ENCODE results near the gene ARHGAP22.
"Not testable (repeated sequence)": the region's sequence is repeated elsewhere in the genome, so short reads cannot be mapped to it uniquely, and the experiment has no call there.

Gene ARHGAP22, protein sequence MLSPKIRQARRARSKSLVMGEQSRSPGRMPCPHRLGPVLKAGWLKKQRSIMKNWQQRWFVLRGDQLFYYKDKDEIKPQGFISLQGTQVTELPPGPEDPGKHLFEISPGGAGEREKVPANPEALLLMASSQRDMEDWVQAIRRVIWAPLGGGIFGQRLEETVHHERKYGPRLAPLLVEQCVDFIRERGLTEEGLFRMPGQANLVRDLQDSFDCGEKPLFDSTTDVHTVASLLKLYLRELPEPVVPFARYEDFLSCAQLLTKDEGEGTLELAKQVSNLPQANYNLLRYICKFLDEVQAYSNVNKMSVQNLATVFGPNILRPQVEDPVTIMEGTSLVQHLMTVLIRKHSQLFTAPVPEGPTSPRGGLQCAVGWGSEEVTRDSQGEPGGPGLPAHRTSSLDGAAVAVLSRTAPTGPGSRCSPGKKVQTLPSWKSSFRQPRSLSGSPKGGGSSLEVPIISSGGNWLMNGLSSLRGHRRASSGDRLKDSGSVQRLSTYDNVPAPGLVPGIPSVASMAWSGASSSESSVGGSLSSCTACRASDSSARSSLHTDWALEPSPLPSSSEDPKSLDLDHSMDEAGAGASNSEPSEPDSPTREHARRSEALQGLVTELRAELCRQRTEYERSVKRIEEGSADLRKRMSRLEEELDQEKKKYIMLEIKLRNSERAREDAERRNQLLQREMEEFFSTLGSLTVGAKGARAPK

DNA sequence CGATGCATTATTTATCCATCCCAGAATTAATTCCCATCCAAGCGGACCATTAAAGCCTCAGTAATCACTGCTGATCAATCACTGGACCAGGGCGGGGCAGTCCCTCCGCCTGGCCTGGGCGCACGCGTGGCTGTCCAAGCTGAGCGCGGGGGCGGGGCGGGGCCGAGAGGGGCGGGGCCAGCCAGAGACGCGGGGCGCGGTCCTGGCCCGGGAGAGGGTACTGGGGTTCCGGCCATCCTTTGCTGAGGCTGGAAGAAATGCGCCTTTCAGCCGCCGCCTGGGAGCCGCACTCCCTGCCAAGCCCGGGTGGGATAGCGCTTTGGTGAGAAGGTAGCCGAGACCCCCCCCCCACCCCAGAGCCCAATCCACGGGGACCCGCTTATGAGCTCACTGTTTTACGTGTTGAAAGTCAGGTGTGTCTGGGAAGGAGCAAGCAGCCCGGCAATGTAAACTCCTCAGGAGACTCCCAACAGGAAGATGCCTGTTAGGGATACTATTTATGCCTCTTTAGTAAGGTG is at the start of gene ARHGAP22:
Gene ARHGAP22 (minus strand): TSS at position 83 of the 518 bp plus-strand sequence. CDS start 277 bp downstream, outside the sequence.
- DNase-seq: peak; percentile 66

DNA sequence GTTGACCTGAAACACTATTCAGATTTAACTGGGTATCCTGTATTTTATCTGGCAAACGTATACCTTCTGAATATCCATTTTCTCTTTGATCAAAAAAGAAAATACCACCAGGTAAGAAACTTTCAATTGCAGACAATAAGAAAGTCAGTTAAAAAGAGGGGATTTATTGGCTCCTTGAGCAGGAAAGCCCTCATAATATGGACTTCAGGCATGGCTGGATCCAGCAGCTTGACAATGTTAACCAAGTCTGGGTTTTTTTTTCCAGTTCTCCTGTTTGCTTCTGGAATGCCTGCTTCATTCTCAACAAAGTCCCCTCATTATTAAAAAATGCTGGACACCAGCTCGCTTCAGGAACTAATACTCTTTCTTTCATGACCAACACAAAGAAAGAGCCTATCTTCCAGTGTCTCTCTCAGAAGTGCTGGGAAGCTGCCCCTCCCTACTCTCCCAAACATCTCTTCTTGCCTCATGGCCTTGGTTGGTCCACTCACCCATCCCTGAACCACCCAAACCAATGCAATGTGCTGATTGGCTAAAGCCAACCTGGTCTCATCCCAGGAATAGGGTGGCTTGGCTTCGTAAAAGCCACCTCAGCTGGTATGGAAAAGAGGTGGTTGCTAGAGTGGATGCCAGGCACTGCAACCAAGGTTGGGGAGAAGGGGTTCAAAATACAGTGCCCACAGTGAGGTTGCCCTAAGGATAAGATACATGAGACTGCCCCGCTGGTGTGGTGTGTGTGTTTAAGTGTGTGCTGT is 49.2 kb upstream of the ARHGAP22 start:
- no peak for DNase-seq

DNA sequence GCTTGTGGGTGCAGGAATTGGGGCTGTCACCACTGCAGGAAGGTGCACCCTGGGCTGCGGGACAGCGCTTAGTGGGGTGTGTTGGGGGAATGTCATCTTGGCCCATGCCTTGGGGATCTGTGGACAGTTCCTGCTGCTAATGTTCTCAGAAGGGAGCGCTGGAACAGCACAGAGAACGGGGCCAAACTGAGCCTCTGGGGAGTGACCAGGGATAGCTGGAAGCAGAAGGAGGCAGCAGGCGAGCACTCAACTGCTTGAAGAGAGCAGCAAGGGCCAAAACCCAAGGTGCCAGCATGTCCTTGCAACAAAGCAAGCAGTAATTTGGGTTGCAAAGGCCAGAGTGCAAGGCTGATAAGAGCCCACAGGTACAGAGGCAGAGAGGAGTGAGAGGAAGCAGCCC is 48.5 kb upstream of the ARHGAP22 start:
- no peak for DNase-seq

DNA sequence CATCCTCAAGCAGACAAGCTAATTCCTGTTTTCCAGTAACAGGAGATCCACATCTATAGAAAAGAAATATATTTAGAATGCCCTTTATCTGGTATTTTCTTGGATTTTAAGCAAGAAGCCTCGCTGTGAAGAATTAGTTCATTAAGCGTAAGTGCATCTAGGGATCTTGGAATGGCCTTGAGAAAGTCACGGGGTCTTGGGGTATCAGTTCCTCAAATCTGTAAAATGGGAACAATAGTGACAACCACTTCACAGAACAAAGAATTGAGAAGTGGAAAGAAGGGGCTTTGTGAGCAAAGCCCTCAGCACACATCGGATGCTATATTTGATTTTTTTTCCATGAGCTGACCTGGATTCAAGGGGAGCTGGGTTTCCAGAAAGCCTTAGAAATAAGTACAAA is 47.5 kb upstream of the ARHGAP22 start:
- no peak for DNase-seq

DNA sequence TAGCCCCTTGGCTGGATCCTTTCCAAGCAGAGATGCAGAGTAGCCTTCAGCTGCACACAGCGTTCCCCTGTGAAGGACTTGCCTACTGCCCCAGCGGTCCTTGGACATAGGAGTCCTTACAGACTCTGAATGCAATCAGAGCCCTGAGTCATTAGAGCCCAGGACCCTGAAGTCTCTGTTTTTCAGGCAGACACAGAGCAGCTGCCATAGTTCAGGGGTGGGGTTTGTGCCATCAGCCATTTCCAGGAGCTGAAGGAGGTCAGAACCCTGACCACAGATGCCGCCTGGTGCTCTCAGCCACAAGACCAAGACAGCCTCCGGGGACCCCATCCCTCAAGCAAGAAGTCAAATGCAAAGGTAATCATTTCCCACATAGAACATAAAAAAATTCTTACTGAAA is 47.0 kb upstream of the ARHGAP22 start:
- DNase-seq: no peak

DNA sequence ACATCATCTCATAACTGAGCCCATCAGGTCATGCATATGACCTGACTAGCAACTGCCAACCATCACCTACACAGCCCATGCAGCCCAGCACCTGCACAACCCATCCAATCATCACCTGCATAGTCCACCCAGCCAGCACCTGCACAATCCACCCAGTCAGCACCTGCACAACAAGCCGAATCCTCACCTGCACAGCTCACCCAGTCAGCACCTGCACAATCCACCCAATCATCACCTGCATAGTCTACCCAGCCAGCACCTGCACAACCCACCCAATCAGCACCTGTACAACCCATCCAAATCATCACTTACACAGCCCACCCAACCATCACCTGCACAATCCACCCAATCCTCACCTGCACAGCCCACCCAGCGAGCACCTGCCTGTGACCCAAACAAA is 46.4 kb upstream of the ARHGAP22 start:
- no peak for DNase-seq

DNA sequence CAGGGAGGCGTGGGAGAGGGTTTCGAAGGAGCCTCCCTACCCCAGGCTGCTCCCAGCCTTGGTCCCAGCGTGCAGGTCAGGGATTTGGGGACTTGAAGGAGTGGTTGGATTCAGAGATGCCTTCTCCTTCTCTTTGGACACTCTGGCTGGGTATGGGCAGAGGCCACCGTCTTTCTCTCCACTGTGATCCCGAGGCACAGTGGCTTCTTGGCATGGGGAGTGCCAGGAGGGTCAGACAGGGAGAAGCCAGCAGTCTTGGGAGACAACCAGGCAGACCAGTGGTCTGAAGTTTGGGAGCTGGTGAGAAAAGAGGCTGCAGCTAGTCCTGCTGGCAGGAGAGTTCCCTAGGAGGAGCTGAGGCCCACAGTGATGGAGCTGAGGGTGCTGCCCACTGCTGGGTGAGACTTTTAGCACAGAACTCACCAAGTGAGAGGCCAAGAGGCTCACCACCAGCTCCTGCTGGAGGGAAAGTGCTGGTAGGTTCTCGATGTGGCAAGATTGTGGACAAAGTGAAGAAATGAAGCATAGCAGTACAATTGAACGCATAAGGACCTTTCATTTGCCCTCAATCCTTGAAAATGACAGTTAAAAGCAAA is 44.6 kb upstream of the ARHGAP22 start:
- DNase-seq: no peak

DNA sequence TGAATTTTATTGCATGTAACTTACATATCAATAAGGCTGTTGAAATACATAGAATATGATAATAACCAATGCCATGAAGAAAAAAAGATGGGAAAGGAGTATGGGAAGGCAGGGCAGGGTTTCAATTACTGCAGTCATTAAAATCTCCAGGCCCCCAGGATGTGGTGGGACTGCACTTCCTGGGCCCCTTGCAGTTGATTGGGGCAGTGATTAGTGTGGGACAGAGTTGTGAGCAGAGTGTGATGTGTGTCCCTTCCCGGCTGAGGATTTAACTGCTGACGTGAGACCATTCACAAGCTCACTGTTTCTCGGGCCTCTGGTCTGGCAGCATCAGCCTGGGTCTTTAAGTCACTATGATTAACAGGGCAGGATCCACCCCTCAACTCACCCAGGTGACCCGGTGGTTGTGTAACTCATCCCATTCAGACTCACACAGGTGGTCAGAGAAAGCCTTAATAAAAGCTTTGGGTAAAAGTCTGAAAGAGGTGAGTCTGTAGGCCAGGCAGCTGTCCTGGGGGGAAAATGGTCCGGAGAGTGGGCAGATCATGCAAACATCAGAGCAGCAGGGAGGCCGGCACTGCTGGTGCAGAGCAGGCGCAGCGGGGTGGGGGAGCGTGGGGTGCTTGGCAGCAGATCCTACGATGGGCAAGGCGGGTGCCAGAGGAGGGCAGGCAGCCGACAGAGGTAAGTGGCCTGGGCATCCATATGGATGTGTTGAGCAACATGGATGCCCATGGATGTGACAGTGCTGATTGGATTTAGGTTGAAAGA is 43.5 kb upstream of the ARHGAP22 start:
- peak; percentile 6 for DNase-seq

DNA sequence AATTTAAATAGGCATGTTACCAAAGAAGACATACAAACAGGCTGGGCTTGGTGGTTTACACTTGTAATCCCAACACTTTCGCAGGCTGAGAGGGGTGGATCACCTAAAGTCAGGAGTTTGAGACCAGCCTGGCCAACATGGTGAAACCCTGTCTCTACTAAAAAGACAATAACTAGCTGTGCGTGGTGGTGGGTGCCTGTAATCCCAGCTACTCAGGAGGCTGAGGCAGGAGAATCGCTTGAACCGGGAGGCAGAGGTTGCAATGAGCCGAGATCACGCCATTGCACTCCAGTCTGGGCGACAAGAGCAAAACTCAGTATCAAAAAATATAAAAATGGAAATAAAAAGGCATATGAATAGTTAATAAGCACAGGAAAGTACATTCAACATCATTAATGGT is 42.2 kb upstream of the ARHGAP22 start:
- DNase-seq: not testable (repeated sequence)

DNA sequence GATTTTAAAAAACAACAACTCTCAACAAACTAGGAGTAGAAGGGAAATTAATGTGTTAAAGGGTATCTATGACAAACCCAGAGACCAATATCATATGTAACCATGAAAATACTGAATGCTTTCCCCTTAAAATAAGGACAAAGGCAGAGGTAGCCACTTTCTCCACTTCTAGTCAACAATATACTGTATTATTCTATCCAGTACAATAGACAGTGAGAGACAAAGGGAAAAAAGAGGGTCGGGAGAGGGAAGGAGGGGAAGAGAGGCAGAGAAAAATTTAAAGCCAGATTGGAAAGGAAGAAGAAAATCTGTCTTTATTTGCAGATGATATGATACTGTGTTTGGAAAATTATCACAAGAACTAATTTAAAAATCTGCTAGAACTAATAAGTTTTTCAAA is 40.7 kb upstream of the ARHGAP22 start:
- no peak for DNase-seq

DNA sequence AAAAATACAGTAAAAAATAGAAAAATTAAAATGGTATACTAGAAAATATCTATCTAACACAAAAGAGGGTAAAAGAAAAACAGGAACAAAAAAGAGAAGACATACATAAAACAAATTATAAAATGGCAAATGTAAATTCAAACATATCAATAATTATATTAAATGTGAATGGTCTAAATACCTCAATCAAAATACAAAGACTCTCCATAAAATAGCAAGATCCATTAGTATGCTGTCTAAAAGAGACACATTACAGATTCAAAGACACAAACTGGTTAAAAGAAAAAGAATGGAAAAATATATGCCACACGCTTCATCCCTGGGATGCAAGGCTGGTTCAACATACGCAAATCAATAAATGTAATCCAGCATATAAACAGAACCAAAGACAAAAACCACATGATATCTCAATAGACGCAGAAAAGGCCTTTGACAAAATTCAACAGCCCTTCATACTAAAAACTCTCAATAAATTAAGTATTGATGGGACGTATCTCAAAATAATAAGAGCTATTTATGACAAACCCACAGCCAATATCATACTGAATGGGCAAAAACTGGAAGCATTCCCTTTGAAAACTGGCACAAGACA is 36.3 kb upstream of the ARHGAP22 start:
- not testable (repeated sequence) for DNase-seq

DNA sequence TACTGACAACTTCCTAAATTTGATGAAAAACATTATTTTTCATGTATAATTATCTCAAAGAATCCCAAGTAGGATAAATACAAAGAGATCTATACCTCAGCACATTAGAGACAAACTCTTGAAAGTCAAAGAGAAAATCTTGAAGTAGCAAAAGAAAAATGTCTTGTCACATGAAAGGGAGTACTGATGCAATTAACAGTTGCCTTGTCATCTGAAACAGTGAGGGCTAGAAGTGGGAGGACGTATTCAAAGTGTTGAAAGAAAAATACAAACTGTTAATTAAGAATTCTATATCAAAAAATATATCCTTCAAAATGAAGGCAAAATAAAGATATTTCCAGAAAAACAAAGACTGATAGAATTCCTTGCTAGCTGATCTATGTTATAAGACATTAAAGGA is 35.5 kb upstream of the ARHGAP22 start:
- DNase-seq: no peak

DNA sequence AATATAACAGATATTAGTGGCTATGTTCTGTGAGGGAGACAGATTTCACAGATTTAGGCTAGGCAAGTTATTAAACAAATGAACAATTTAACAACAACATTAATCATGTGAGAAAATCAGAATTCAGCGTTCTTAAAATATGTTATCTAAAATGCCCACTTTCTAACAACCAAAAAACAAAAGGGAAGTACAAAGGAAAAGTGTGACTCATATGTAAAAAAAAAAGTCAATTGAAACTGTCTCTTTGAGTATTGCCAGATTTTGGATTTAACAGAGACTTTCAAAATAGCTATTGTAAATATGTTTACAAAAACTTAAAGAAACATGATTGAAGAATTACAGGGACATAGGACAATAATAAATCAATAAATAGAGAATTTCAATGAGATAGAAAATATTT is 34.8 kb upstream of the ARHGAP22 start:
- DNase-seq: no peak

DNA sequence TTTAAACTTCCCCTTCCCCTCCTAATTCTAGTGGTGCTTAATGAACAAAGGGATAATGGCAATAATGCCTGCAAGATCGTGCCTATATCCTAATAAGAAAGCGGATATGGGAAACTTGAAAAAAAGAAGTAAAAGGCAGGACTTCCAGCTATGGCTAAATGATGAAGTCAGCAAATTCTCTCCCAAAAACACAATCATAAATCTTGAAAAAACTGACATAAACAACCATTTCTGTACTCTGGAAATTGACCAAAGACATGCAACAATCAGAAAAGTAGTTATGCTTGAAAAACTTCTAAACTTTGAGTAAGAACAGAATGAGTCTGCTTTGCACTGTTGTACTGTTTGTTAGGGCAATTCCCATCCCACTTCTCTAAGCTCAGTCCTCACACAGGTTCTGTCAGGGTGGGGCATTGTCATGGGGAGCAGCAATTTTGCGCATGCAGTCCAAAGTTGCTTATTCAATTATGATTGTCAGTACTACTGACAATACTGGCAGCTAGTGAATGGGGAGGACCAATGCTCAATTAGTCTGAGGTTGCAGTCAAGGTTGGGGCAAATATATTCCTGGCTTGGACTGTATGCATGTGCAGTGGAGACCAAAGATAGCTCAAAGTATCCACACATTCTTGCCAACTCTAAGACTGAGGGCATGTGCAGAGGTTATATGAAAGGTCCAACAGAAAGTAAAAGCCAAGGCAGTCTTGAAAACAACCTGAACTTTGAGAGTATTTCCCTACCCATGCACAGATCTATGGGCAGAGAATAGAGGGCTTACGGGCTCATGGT is 34.1 kb upstream of the ARHGAP22 start:
- DNase-seq: no peak

DNA sequence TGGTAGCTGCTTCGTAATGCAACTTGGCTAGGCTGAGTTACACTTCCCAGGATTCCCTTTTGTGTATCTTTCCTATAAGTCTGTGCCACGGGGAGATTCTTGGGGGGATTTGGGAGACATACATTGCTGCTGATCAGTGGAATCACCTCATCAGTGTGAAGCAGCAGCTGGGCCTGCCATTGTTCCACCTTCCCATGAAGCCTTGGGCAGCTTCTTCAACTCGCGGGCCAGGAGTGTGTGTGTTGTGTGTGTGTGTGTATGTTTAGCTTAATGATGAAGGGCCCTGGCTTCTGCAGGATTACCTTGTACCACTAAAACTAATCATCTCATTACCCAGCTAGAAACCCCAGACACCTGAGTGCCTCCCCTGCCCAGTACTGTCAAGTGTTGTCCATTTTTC is 33.3 kb upstream of the ARHGAP22 start:
- DNase-seq: no peak

DNA sequence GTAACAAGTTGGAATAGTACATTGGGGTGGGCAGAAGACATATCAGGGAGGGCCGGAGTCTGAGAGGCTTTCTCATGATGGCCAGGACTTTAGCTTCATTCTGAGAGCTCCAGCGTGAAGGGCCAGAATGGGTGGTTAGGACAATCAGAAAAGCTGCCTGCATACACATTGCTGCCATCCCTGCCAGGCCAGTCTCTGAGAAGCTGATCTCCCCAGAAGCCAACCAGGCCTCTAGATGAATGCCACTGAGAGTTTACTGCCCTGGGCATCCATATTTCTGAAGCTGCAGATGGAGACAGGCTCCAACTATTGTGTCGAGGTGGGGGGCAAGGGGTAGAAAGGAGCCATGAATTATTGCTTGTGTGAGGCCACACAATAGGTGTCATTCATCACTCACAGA is 32.0 kb upstream of the ARHGAP22 start:
- no peak for DNase-seq

DNA sequence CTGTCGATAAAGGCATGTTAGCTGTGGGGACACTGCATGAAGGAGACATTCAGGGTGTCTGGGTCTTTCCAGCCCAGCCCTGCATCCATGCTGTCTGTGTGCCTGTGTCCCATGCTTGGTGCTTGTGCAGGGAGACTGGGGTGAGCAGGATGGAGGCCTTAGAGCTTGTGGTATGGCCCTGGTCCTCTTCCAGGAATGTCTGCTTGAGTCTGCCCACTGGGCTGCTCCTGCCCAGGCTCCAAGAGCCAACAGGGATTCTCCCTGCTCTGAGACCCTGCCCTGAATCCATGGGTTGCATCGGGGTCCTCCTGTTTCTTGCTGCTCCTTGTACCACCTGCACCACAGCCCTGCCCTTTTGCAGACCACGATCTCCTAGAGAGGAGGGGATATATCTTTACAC is 31.4 kb upstream of the ARHGAP22 start:
- no peak for DNase-seq

DNA sequence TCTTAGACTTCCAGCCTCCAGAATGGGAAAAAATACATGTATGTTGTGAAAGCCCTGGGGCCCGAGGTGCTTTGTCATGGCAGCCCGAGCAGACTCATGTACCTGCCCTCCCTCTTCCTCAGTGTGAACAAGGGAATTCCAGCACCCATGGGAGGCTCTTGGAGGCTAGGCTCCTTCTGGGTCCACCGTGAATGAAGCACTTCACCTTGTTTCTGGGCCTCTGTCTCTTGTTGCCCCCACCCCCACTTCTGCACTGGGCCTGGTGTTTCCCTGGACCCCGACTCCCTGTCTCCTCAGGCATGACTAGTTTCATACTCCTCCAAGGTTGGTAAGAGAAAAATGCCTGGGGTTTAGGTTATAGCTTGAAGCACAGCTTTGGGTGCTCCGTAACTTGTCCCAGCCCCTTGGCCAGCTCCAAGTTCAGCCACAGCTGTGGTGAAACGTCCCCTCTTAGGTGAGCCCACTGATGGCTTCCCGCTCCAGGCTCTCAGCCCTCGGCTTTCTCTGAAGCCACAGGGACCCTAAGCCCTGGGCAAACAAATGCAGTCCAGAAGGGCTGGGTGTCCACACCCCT is 30.2 kb upstream of the ARHGAP22 start:
- no peak for DNase-seq

DNA sequence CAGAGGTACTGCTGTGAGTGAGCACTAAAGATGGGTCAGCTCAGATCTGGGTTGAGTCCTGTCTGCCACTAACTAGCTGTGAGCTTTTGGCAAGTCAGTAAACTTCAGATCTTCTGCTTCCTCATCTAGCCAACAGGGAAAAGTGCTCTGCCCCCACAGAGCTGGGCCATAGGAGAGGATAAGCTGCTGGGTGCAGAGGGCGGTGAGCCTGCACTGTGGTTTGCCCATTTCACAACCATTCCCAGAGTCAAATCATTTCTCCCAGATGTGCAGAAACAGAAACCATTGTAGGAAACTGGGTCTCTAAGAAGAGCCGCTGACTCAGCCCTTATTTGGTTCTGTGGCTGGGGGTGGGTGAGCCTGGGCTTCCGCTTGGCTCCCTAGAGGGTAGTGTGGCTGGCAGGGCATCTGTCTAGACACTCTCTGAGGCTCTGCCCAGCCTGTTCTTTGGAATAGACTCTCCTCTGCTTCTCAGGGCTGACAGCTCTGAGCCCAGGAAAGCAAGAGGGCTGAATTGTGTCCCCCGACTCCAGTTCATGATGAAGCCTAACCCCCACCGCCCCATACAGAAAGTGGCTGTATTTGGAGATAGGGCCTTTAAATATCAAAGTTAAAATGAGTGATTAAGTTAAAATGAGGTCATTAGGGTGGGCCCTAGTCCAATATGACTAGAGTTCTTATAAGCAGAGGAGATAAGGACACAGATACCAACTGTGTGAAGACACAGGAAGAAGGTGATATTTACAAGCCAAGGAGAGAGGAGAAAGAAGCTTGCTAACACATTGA is 29.5 kb upstream of the ARHGAP22 start:
- peak; percentile 40 for DNase-seq
